ENCODE measurements around the gene SESTD1.

The SESTD1 gene

GRCh38 chr2:179139506-179139905 is 125.1 kb downstream of the SESTD1 start:
- TF ChIP-seq, protein P1, sequence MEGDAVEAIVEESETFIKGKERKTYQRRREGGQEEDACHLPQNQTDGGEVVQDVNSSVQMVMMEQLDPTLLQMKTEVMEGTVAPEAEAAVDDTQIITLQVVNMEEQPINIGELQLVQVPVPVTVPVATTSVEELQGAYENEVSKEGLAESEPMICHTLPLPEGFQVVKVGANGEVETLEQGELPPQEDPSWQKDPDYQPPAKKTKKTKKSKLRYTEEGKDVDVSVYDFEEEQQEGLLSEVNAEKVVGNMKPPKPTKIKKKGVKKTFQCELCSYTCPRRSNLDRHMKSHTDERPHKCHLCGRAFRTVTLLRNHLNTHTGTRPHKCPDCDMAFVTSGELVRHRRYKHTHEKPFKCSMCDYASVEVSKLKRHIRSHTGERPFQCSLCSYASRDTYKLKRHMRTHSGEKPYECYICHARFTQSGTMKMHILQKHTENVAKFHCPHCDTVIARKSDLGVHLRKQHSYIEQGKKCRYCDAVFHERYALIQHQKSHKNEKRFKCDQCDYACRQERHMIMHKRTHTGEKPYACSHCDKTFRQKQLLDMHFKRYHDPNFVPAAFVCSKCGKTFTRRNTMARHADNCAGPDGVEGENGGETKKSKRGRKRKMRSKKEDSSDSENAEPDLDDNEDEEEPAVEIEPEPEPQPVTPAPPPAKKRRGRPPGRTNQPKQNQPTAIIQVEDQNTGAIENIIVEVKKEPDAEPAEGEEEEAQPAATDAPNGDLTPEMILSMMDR (IDR thresholded peaks at IDR 0.05; ENCODE audit: insufficient read depth, low read length, poor library complexity, severe bottlenecking): no peak
- no peak for DNase-seq (ENCODE audit: extremely low read depth, insufficient read length)
- Histone ChIP-seq H3K27me3 (replicated peaks; ENCODE audit: control insufficient read depth, insufficient read depth, low read length) (no peaks in the 10 kb centered on the region), H3K4me3 (replicated peaks; ENCODE audit: low read depth, low read length) (no peak overlapping the region), H3K36me3 (ENCODE audit: control insufficient read depth, insufficient read depth, low read length) (no peaks in the 10 kb centered on the region; the same call in 1 of the 2 replicates)

GRCh38 chr2:179137200-179137759 is 127.4 kb downstream of the SESTD1 start:
- DNase-seq (ENCODE audit: extremely low read depth, insufficient read length): no peak
- H3K27me3 ChIP-seq (replicated peaks; ENCODE audit: control insufficient read depth, insufficient read depth, low read length): no peaks in the 10 kb centered on the region
- TF ChIP-seq, protein P1 (IDR thresholded peaks at IDR 0.05; ENCODE audit: insufficient read depth, low read length, poor library complexity, severe bottlenecking): no peak
- H3K4me3 ChIP-seq (replicated peaks; ENCODE audit: low read depth, low read length): no peak overlapping the region
- H3K36me3 ChIP-seq (ENCODE audit: control insufficient read depth, insufficient read depth, low read length): no peaks in the 10 kb centered on the region; the same call in 1 of the 2 replicates

DNA sequence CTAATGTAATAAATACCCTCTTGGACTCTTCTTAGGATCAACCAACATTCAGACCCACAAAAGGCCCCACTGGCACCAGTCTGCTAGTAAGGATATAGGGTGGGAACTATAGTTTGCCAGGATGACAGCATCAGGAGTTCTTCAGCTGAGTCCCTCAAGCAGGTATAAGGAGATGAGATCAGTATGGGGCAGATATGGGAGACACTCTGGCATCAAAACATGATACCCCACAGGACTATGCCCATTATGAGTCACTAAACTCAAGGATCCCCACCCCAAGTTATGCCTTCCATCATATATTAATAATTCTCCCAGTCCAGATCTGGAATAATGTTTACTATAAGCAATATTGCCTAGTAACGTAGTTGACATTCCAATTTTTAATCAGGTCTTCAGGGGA is 131.6 kb downstream of the SESTD1 start:
- DNase-seq (ENCODE audit: extremely low read depth, insufficient read length): no peak
- H3K27me3 ChIP-seq (replicated peaks; ENCODE audit: control insufficient read depth, insufficient read depth, low read length): no peaks in the 10 kb centered on the region
- H3K36me3 ChIP-seq (ENCODE audit: control insufficient read depth, insufficient read depth, low read length): no peaks in the 10 kb centered on the region
- TF ChIP-seq, protein P1 (IDR thresholded peaks at IDR 0.05; ENCODE audit: insufficient read depth, low read length, poor library complexity, severe bottlenecking): no peak
- H3K4me3 ChIP-seq (replicated peaks; ENCODE audit: low read depth, low read length): no peak overlapping the region

GRCh38 chr2:179132076-179132475 is 132.6 kb downstream of the SESTD1 start:
- no peaks in the 10 kb centered on the region for H3K36me3 ChIP-seq (ENCODE audit: control insufficient read depth, insufficient read depth, low read length)
- no peak overlapping the region for H3K4me3 ChIP-seq (replicated peaks; ENCODE audit: low read depth, low read length)
- no peaks in the 10 kb centered on the region for H3K27me3 ChIP-seq (replicated peaks; ENCODE audit: control insufficient read depth, insufficient read depth, low read length)
- no peak for DNase-seq (ENCODE audit: extremely low read depth, insufficient read length)
- TF ChIP-seq, protein P1 (IDR thresholded peaks at IDR 0.05; ENCODE audit: insufficient read depth, low read length, poor library complexity, severe bottlenecking): no peak

DNA sequence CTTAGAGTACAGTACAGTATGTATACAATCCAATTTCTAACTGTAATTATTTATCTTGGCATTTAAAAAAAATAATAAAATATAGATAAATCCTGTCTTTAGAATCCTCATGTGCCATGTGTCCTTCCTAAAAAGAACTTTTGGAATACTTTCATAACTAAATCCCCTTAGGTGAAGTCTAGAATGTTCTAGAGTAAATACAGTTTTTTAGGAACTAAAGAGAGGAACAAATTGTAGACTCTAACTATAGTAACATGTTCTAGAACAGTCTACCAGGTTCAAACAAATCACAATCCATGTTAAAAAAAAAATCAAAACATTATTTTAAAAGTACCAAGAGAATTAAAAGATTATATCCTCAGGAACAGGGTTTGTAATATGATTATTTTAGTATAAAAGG is 134.1 kb downstream of the SESTD1 start:
- no peak for DNase-seq (ENCODE audit: extremely low read depth, insufficient read length)
- no peaks in the 10 kb centered on the region for H3K36me3 ChIP-seq (ENCODE audit: control insufficient read depth, insufficient read depth, low read length)
- TF ChIP-seq, protein P1 (IDR thresholded peaks at IDR 0.05; ENCODE audit: insufficient read depth, low read length, poor library complexity, severe bottlenecking): no peak

More for the DNA sequence above, 134.1 kb downstream of the SESTD1 start:
- no peaks in the 10 kb centered on the region for H3K27me3 ChIP-seq (replicated peaks; ENCODE audit: control insufficient read depth, insufficient read depth, low read length)
- no peak overlapping the region for H3K4me3 ChIP-seq (replicated peaks; ENCODE audit: low read depth, low read length)
